H1 (cell line): Measurements from ENCODE around the gene SNAI1. TPM values are rescaled to one million over a fixed set of nuclear protein-coding genes. Genes with fewer than 3 reads are reported as not detected.

Source experiments
- CTCF ChIA-PET: fragments of 300-600 bp; sonication (Branson Sonifier 250); formaldehyde crosslinking; loops from one replicate; lab custom pipeline; 2021; ENCODE audit not compliant: partially characterized antibody; lab: Charles Lee
- POLR2A ChIA-PET: fragments of 300-600 bp; sonication (Branson Sonifier 250); formaldehyde crosslinking; loops from one replicate; lab custom pipeline; 2021; ENCODE audit warnings: inconsistent platforms; ENCODE audit not compliant: partially characterized antibody; lab: Charles Lee
- DNase-seq, 2 experiments: peaks; one replicate each; pipeline versions ENCODE4 v3.0.0 to v3.0.0-alpha.2; 2010 to 2022; ENCODE audit warnings: low spot score in 2 of 2, low read depth in 1 of 2, mixed read lengths in 1 of 2
- FAIRE-seq: peaks from 2 replicates; lab custom pipeline; 2011; peaks lifted over from hg19 to GRCh38; lab: Jason Lieb, UNC
- H2AFZ ChIP-seq: 2 replicates; pipeline ENCODE4 v1.8.1; 2012; ENCODE audit warnings: low read length, inconsistent platforms
- H2AK5ac ChIP-seq: 2 replicates; pipeline ENCODE4 v1.6.1; 2013; ENCODE audit warnings: low read depth, low read length
- H2BK120ac ChIP-seq: replicated peaks from 2 replicates; pipeline ENCODE3; 2013; ENCODE audit warnings: low read depth, low read length, inconsistent platforms
- H2BK12ac ChIP-seq: 2 replicates; pipeline ENCODE4 v1.6.1; 2013; ENCODE audit warnings: low read depth, low read length
- H2BK15ac ChIP-seq: 2 replicates; pipeline ENCODE4 v1.6.1; 2013; ENCODE audit warnings: low read length
- H2BK20ac ChIP-seq: 2 replicates; pipeline ENCODE4 v1.6.1; 2013; ENCODE audit warnings: low read length
- H2BK5ac ChIP-seq: 2 replicates; pipeline ENCODE4 v1.6.1; 2013; ENCODE audit warnings: low read depth, low read length
- H3K14ac ChIP-seq: 2 replicates; pipeline ENCODE4 v1.6.1; 2013; ENCODE audit warnings: inconsistent platforms; ENCODE audit not compliant: insufficient read length
- H3K18ac ChIP-seq: 2 replicates; pipeline ENCODE4 v1.6.1; 2013; ENCODE audit warnings: low read length; ENCODE audit errors: extremely low read depth
- H3K23ac ChIP-seq: 2 replicates; pipeline ENCODE4 v1.6.1; 2013; ENCODE audit warnings: inconsistent platforms; ENCODE audit not compliant: insufficient read length
- H3K23me2 ChIP-seq: 2 replicates; pipeline ENCODE4 v1.6.1; 2013; ENCODE audit warnings: low read depth, low read length
- H3K27ac ChIP-seq: 2 replicates; pipeline ENCODE4 v1.6.1; 2011; ENCODE audit warnings: low read depth, low read length, inconsistent platforms
- H3K27me3 ChIP-seq, 4 experiments: replicated peaks in 1 of 4; 1 replicate in 1 of 4; 2 replicates in 3 of 4; pipeline versions ENCODE4 v1.6.1 to v1.8.1; 2011 to 2013; ENCODE audit warnings: low read length in 3 of 4, mild to moderate bottlenecking in 3 of 4, inconsistent platforms in 2 of 4, mixed read lengths in 2 of 4, moderate library complexity in 1 of 4; ENCODE audit not compliant: control insufficient read depth in 3 of 4, insufficient read depth in 3 of 4; ENCODE audit errors: extremely low read depth in 1 of 4
- H3K36me3 ChIP-seq, 4 experiments: 2 replicates each; pipeline versions ENCODE4 v1.6.1 to v1.8.1; 2011 to 2013; ENCODE audit warnings: mild to moderate bottlenecking in 4 of 4, low read length in 3 of 4, moderate library complexity in 2 of 4, control low read depth in 1 of 4, inconsistent platforms in 1 of 4; ENCODE audit not compliant: insufficient read depth in 4 of 4, control insufficient read depth in 2 of 4
- H3K4ac ChIP-seq: replicated peaks from 2 replicates; pipeline ENCODE3; 2013; ENCODE audit warnings: low read length, low read depth, mixed read lengths, inconsistent platforms; ENCODE audit not compliant: insufficient read length
- H3K4me1 ChIP-seq, 4 experiments: replicated peaks in 1 of 4; 1 replicate in 1 of 4; 2 replicates in 3 of 4; pipeline versions ENCODE4 v1.6.1 to v1.8.1; 2011 to 2013; ENCODE audit warnings: low read length in 3 of 4, inconsistent platforms in 2 of 4, mixed read lengths in 1 of 4; ENCODE audit not compliant: insufficient read depth in 4 of 4, control insufficient read depth in 3 of 4
- H3K4me2 ChIP-seq, 2 experiments: 2 replicates each; pipeline versions ENCODE4 v1.6.1 to v1.8.1; 2011 to 2013; ENCODE audit warnings: low read depth in 2 of 2, low read length in 2 of 2, control low read depth in 1 of 2, inconsistent platforms in 1 of 2, mild to moderate bottlenecking in 1 of 2; ENCODE audit not compliant: insufficient read depth in 1 of 2
- H3K4me3 ChIP-seq, 4 experiments: fragments of 200-600, 300-600 bp in 1 of 4; sonication (generic), shearing (Covaris generic), sonication (Bioruptor Twin) in 1 of 4; 2 replicates each; pipeline versions ENCODE4 v1.5.1 to v1.8.1; 2011 to 2016; ENCODE audit warnings: low read length in 4 of 4, low read depth in 3 of 4, control low read depth in 2 of 4, inconsistent platforms in 2 of 4, mild to moderate bottlenecking in 2 of 4, mixed read lengths in 1 of 4, moderate library complexity in 1 of 4; ENCODE audit not compliant: insufficient read depth in 2 of 4; ENCODE audit errors: extremely low read depth in 1 of 4
- H3K56ac ChIP-seq: replicated peaks from 2 replicates; pipeline ENCODE3; 2013; ENCODE audit warnings: low read depth, mild to moderate bottlenecking, mixed read lengths, low read length, inconsistent platforms; ENCODE audit not compliant: insufficient read length
- H3K79me1 ChIP-seq: 2 replicates; pipeline ENCODE4 v1.6.1; 2013; ENCODE audit warnings: low read depth, low read length, control low read depth
- H3K79me2 ChIP-seq, 2 experiments: 2 replicates each; pipeline versions ENCODE4 v1.6.1 to v1.8.1; 2012 to 2013; ENCODE audit warnings: low read length in 2 of 2, mild to moderate bottlenecking in 2 of 2, inconsistent platforms in 1 of 2; ENCODE audit not compliant: insufficient read depth in 2 of 2, control insufficient read depth in 1 of 2
- H3K9ac ChIP-seq, 4 experiments: replicated peaks in 1 of 4; 1 replicate in 1 of 4; 2 replicates in 3 of 4; pipeline versions ENCODE4 v1.6.1 to v1.8.1; 2011 to 2013; ENCODE audit warnings: low read depth in 3 of 4, low read length in 3 of 4, control low read depth in 2 of 4, mild to moderate bottlenecking in 2 of 4, moderate library complexity in 2 of 4, inconsistent platforms in 1 of 4; ENCODE audit errors: extremely low read depth in 1 of 4
- H3K9me3 ChIP-seq, 2 experiments: 2 replicates each; pipeline versions ENCODE4 v1.6.1 to v1.8.1; 2012 to 2013; ENCODE audit warnings: mild to moderate bottlenecking in 2 of 2, moderate library complexity in 2 of 2, control low read depth in 1 of 2, inconsistent platforms in 1 of 2, low read depth in 1 of 2, low read length in 1 of 2, mixed read lengths in 1 of 2; ENCODE audit not compliant: insufficient read depth in 2 of 2
- H4K20me1 ChIP-seq, 2 experiments: replicated peaks in 1 of 2; 2 replicates each; pipeline versions ENCODE3 to v1.8.1; 2011 to 2013; ENCODE audit warnings: inconsistent platforms in 2 of 2, low read length in 2 of 2, mild to moderate bottlenecking in 1 of 2; ENCODE audit not compliant: insufficient read depth in 2 of 2, control insufficient read depth in 1 of 2
- H4K5ac ChIP-seq: 2 replicates; pipeline ENCODE4 v1.6.1; 2013; ENCODE audit warnings: low read length, low read depth, mixed read lengths, inconsistent platforms; ENCODE audit not compliant: insufficient read length
- H4K8ac ChIP-seq: 2 replicates; pipeline ENCODE4 v1.8.0; 2013; ENCODE audit warnings: mild to moderate bottlenecking, moderate library complexity, low read length, inconsistent platforms; ENCODE audit not compliant: insufficient read depth; ENCODE audit errors: extremely low read depth
- H4K91ac ChIP-seq: replicated peaks from 2 replicates; pipeline ENCODE3; 2013; ENCODE audit warnings: low read length, mixed read lengths, inconsistent platforms; ENCODE audit not compliant: insufficient read length
- BCL11A ChIP-seq, 2 experiments: IDR thresholded peaks; one replicate each; pipeline ENCODE4 v1.6.1; 2011; ENCODE audit warnings: low read depth in 2 of 2, low read length in 2 of 2, mild to moderate bottlenecking in 2 of 2
- CREB1 ChIP-seq: IDR thresholded peaks from 2 replicates; pipeline ENCODE4 v1.6.1; 2012; ENCODE audit warnings: inconsistent platforms
- EZH2 ChIP-seq: fragments of 200-600 bp; sonication (generic); IDR thresholded peaks from 2 replicates; pipeline ENCODE4 v1.7.1; 2012; ENCODE audit warnings: low read depth, mild to moderate bottlenecking, moderate library complexity, low read length, inconsistent platforms; ENCODE audit not compliant: severe bottlenecking
- JUN ChIP-seq: IDR thresholded peaks from 2 replicates; pipeline ENCODE4 v1.6.1; 2011; ENCODE audit warnings: low read depth, mild to moderate bottlenecking, improper control_type of control experiment, low read length
- NANOG ChIP-seq: IDR thresholded peaks from 2 replicates; pipeline ENCODE4 v1.6.1; 2011; ENCODE audit warnings: low read length, low read depth, mild to moderate bottlenecking, inconsistent platforms; ENCODE audit not compliant: insufficient read depth, poor library complexity, severe bottlenecking
- RFX5 ChIP-seq: IDR thresholded peaks from 2 replicates; pipeline ENCODE4 v1.6.1; 2011; ENCODE audit warnings: low read depth, low read length, improper control_type of control experiment, borderline replicate concordance
- RXRA ChIP-seq: IDR thresholded peaks from 2 replicates; pipeline ENCODE4 v1.6.1; 2011; ENCODE audit warnings: low read depth, mild to moderate bottlenecking, low read length, moderate library complexity; ENCODE audit not compliant: insufficient read depth
- SAP30 ChIP-seq: fragments of 300-600 bp; sonication (generic); IDR thresholded peaks from 2 replicates; pipeline ENCODE4 v1.7.1; 2012; ENCODE audit warnings: low read length, moderate library complexity, mild to moderate bottlenecking, inconsistent platforms; ENCODE audit not compliant: insufficient read depth, insufficient replicate concordance
- SIRT6 ChIP-seq: IDR thresholded peaks from one replicate; pipeline ENCODE4 v1.7.1; 2012; ENCODE audit warnings: low read length, inconsistent platforms
- TBP ChIP-seq: IDR thresholded peaks from 2 replicates; pipeline ENCODE4 v1.6.1; 2011; ENCODE audit warnings: low read depth, low read length, improper control_type of control experiment
- WGBS, 2 experiments: shearing (Covaris generic) in 1 of 2; methylation state at CpG; one replicate each; pipeline versions ENCODE4 v1.1.6 to v1.1.7; 2013 to 2015; ENCODE audit warnings: low lambda C conversion rate in 2 of 2, mixed read lengths in 2 of 2, inconsistent platforms in 1 of 2, low coverage in 1 of 2, missing lambda C conversion rate in 1 of 2; ENCODE audit not compliant: insufficient replicate concordance in 2 of 2, insufficient coverage in 1 of 2, insufficient read length in 1 of 2; ENCODE audit errors: extremely low coverage in 1 of 2, missing lambda C conversion rate in 1 of 2; 5-methylcytosine and 5-hydroxymethylcytosine counted together
- polyA plus RNA-seq, 7 experiments: library from polyadenylated mRNA; depleted of rRNA in 3 of 7; stranded (reverse) in 5 of 7; unstranded in 2 of 7; fragments of >200 nt in 5 of 7; fragments of 200-250 nt in 2 of 7; gene quantifications; 1 replicate in 5 of 7; 2 replicates in 1 of 7; 4 replicates in 1 of 7; pipeline versions ENCODE4 v1.2.1 to v1.2.3, GENCODE V29; 2011 to 2013; ENCODE audit warnings: missing spikeins in 2 of 7, mixed read lengths in 2 of 7
- total RNA-seq: library from RNA; stranded (reverse); fragmentation: NEBNext Ultra II Directional; extraction: Animal tissue kit (Norgen Biotek cat#: 25700); gene quantifications from 2 replicates; pipeline ENCODE4 v1.2.1, GENCODE V29; 2021
- TF ChIP-seq, protein P1 (sequence below): IDR thresholded peaks from 2 replicates; pipeline ENCODE4 v1.6.1; 2011; ENCODE audit warnings: low read depth, mild to moderate bottlenecking, low read length; ENCODE audit not compliant: insufficient read depth
- TF ChIP-seq, protein P2 (sequence below): IDR thresholded peaks from 2 replicates; pipeline ENCODE4 v1.6.1; 2012; ENCODE audit warnings: inconsistent platforms

SNAI1 gene
- total and polyA plus RNA-seq, 2 of the 8 experiments (the other 6 are each of a cell fraction or from before 2014, with no cell fraction given) = 6.5 to 8.0 TPM

DNA sequence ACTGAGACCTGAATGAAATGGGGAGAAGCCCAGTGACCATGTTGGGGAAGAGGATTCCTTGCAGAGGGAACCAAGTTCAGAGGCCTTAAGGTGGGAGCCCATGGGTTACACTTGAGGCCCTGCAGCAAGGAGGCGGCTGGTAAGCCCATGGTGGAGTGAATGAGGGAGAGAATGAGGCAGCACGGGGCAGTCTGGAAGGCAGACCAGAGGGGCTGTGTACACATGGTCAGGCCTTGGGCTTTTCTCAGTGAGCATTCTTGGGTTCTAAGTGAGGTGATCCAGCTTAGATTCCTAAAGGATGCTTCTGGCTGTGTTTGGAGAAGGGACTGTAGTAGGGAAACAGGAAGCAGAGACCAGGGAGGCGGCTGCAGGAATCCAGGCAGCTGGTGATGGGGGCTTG is 27.6 kb upstream of the SNAI1 start:
- H3K4me2 ChIP-seq = no peak overlapping the region
- no peak for FAIRE-seq
- no peaks in the 10 kb centered on the region for H3K79me2 ChIP-seq
- POLR2A ChIA-PET = no interaction called here
- H3K23ac ChIP-seq = no peak overlapping the region
- no peak overlapping the region for H3K14ac ChIP-seq
- H4K8ac ChIP-seq = no peak overlapping the region
- H4K91ac ChIP-seq = no peak overlapping the region
- no peak overlapping the region for H2BK20ac ChIP-seq
- TF ChIP-seq SAP30 = no peak
- TF ChIP-seq NANOG = no peak
- no peak for TF ChIP-seq TBP
- TF ChIP-seq JUN = no peak
- no peak for TF ChIP-seq RXRA
- TF ChIP-seq, protein P1, sequence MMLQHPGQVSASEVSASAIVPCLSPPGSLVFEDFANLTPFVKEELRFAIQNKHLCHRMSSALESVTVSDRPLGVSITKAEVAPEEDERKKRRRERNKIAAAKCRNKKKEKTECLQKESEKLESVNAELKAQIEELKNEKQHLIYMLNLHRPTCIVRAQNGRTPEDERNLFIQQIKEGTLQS = no peak
- TF ChIP-seq, protein P2, sequence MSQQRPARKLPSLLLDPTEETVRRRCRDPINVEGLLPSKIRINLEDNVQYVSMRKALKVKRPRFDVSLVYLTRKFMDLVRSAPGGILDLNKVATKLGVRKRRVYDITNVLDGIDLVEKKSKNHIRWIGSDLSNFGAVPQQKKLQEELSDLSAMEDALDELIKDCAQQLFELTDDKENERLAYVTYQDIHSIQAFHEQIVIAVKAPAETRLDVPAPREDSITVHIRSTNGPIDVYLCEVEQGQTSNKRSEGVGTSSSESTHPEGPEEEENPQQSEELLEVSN = no peak
- TF ChIP-seq RFX5 = no peak
- TF ChIP-seq EZH2 = no peak
- no peak for TF ChIP-seq SIRT6
- TF ChIP-seq CREB1 = no peak
- no peak for TF ChIP-seq BCL11A (IDR thresholded peaks at IDR 0.05; ENCODE audit: low read depth in 2 of 2, low read length in 2 of 2)
- no peak overlapping the region for H3K18ac ChIP-seq
- CTCF ChIA-PET = interaction anchor here (1.4 to 2.1 kb wide), 3 partner anchors 9 to 116 kb away, joined by 3 to 8 read pairs (median 6); no protein-coding TSS in a partner anchor
- peaks cover 10 to 50% (median 30%) of the 10 kb centered on the region in 4 experiments; a peak in 7 of 8 replicates for H3K36me3 ChIP-seq
- H3K9me3 ChIP-seq = no peaks in the 10 kb centered on the region
- no peak overlapping the region for H4K5ac ChIP-seq
- no peak overlapping the region for H2BK15ac ChIP-seq
- H3K56ac ChIP-seq = no peak overlapping the region
- H4K20me1 ChIP-seq = peaks cover 3 to 6% of the 10 kb centered on the region in 2 experiments
- no peak for DNase-seq
- H2AFZ ChIP-seq = no peak overlapping the region
- H3K4ac ChIP-seq = no peak overlapping the region
- H3K27ac ChIP-seq = no peak overlapping the region
- H2BK5ac ChIP-seq = no peak overlapping the region
- 78% methylated on average over 3 of the region's 3 CpGs; no CpG with 5 or more reads in 1 of the 2 experiments for WGBS, 2 experiments
- H2BK12ac ChIP-seq = no peak overlapping the region
- no peak overlapping the region for H2AK5ac ChIP-seq
- no peak overlapping the region for H3K9ac ChIP-seq
- H3K27me3 ChIP-seq = no peaks in the 10 kb centered on the region
- no peaks in the 10 kb centered on the region for H3K4me1 ChIP-seq
- H2BK120ac ChIP-seq = no peak overlapping the region
- H3K4me3 ChIP-seq = no peak overlapping the region
- H3K79me1 ChIP-seq = peaks cover 2% of the 10 kb centered on the region; the same call in 1 of the 2 replicates
- H3K23me2 ChIP-seq = no peaks in the 10 kb centered on the region; the same call in 1 of the 2 replicates
